Cardiac septum (tissue), 1 donor: ENCODE data around the gene MSL1. TPM values are rescaled to one million over a fixed set of nuclear protein-coding genes. Genes with fewer than 3 reads are reported as not detected.

Experiments used
- DNase-seq: peaks from one replicate; pipeline ENCODE4 v3.0.0-alpha.2; 2020; ENCODE audit warnings: low spot score
- intact Hi-C: fragments of 100-400 bp; cut with DNase I; formaldehyde crosslinking; loops from one replicate; pipeline ENCODE4 v1.14.0; 2022
- total RNA-seq: library from RNA; stranded (reverse); fragmentation: NEBNext Ultra II Directional; extraction: Animal tissue kit (Norgen Biotek cat#: 25700); gene quantifications from one replicate; pipeline ENCODE4 v1.2.1, GENCODE V29; 2021
- donor health status: DM: no; HTN: no; CAD: no.

The MSL1 gene
- total RNA-seq, 1 donor from 2014 or later: 53.7 TPM

DNA sequence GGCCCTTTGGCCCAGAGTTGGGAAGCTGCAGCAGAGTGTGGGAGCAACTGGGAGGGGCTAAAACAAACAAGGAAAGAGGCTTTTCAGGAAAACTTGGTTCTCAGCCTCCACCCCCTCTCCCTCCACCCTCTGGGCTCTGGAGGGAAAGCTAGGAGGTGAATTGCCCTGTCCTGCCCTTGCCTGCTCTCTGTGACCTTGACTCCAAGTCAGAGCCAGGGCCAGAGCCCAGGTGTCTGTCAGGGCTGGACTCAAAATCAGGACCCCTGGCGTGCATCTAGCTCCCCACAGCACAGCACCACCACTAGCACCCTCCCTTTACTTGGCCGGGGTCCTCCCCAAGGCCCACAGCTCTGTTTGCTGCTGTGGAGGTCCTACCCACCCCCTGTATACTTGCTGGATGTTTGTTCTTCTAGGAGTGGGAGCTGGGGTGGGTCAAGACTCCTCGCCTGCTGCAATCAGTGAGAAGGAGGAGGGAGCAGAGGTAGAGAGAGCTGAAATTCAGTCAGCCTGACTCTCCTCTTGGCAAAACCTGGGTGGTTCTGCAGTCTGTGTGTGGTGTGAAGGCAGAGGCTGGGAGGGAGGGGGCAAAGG, 18.6 kb upstream of the MSL1 start:
- DNase-seq: no peak
- intact Hi-C loops: no loop called here

DNA sequence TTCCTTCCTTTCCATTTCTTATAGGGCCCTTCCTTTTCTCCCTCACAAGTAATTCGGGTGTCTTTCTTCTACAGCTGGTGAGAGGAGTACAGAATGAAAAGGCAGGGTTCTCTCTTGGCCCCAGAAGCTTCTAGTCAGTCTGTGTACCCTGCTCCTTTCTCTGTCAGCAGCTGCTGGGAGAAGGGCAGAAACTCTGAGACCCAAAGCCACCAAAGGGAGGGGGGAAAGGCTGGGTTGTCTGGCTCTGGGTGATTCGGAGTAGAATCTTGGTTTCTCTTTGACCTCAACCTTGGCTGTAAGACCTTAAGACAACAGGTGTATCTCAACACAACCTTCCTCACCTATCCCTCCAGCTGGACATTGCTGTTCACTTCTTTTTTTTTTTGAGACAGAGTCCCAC, 18.1 kb upstream of the MSL1 start:
- intact Hi-C loops: no loop called here
- DNase-seq: no peak

DNA sequence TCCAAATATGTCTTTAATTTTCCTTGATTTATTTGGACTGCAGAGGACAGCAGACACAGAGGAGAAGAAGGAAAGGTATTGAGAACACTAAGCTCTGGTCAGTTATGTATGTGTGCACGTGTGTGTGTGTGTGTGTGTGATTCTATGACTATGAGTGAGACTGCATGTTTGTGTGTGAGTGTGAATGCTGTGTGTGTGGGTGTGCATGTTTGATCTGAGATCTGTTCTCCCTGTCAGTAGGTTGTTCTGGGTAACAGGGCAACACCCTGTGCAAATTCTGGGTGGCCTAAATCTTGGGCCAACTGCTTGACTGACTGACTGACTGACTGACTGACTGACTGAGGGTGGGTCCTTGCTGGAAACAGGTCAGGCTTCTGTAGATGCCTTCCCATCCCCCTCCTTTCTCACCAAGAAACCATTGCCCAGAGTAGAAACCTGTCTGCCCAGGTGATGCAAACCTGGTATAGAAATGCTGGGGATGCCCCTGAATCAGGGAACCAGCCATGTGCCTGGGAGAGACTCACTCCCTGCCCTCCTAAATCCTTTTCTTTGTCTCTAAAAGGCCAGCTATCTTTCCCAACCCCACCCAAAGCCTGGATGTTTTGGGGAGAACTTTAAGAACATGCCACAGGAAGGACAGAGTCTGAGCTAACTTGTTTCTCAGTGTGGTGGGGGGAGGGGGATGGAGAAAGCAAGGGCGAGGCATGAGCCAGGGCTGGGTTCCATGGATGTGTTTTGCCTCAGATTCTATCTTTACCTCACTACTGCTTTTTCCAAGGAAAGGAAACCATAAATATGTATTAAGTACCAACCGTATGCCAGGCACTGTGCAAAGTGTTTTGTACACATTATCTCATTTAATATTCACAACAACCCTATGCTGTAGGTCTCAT, 16.9 kb upstream of the MSL1 start:
- intact Hi-C loops: no loop called here
- no peak for DNase-seq

DNA sequence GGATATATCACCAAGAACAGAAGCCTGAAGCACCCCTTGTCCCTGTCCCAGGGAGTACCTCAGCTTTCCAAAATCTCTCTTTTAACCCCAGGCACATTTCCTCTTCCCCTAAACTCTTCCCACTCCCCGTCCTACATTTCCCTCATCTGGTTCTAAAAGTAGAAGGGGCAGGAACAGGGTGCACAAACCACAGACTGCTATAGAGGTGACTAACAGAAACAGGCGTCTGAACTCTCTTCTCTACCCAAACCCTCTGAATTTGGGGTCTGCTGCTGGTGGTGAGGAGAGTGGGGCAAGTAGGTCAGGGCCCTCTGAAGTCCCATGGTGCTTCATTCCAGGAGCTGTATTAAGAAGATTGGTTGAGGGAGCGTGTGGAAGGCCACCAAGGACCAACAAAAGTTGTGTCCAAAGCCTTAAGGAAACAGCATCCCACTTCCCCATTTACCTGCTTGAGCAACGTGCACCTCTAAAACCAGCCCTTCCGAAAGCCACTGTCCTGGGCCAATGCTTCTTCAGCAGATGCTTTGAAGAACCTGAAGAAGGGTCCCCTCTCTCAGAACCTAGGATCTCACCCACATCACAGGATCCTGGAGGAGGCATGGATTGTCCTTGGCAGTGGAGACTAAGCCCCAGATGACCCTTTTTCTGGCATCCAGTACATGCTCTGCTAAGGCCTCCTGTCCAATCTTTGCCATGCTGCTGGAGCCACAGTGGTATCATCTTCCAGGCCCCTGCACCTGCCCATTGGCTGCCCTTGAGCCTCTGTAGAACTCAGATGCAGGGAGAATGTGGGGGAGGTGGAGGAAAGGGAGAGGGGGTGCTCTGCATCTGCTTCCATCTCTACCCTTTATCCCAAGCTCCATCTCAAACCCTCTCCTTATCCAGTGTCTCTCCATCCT, 15.7 kb upstream of the MSL1 start:
- intact Hi-C loops: no loop called here
- DNase-seq: no peak

DNA sequence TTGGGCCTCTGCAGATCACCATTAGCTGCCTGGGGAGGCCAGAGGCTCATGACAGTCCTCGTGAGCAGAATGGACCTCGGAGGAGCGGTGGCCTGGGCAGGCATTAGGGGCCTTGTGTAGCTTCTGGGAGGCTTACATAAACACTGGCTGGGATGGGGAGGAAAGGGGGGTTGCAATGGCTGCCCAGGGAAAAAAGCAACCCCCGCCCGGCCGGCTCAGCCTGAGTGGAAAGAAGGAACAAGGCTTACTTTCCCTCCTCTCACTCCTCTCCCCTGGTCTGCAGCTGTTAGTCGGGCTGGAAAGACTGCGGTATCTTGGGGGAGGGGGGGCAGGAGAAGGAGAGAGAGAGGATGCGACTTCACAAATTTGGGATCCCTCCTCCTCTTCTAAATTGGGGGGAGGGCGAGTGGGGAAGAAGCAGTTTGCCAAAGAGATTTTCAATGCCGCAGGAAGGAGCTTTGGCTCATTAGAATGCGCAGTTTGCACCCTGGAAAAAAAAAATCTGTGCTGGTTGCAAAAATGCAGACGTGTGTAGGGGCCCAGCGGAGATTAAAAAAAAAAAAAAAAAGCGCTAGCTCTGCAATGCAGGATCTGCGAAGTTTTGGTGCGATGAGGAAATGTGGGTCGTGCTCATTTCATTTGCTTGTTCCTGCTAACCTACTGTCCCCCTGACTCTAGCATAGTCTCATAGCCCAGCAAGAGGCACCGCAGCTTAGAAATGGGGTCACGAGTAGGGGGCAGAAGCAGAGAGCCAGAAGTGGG, 14.8 kb upstream of the MSL1 start:
- intact Hi-C loops: no loop called here
- no peak for DNase-seq

DNA sequence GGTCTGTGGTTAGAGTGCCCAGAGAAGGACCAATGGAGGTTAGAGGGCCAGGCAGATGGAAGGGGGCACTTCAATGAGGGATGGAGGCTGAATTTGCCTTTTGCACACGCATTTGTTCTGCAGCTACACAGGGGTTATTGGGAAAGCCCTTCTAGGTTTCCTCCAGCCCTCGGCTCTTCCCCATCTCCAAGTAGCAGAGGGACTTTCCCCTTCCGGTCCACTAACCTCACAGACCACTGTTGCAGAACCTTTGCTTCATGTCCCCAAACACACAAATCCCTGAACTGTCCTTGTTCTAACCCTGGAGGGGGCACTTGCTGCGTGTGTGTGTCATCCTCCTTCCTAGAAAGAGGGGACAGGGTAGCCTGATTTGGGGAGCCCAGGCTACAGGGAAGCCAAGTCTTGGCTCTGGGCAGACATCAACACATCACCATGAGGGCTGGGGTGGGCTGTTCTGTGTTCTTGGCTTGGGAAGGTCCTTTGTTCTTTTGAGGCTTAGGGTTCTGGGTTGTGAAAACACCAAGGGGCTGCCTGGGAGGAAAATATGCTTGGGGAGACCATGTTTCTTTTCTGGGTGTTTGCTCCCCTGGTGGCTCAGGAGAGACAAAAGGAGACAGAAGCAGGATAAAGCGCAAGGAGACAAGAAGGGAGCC, 14.1 kb upstream of the MSL1 start:
- DNase-seq: no peak

DNA sequence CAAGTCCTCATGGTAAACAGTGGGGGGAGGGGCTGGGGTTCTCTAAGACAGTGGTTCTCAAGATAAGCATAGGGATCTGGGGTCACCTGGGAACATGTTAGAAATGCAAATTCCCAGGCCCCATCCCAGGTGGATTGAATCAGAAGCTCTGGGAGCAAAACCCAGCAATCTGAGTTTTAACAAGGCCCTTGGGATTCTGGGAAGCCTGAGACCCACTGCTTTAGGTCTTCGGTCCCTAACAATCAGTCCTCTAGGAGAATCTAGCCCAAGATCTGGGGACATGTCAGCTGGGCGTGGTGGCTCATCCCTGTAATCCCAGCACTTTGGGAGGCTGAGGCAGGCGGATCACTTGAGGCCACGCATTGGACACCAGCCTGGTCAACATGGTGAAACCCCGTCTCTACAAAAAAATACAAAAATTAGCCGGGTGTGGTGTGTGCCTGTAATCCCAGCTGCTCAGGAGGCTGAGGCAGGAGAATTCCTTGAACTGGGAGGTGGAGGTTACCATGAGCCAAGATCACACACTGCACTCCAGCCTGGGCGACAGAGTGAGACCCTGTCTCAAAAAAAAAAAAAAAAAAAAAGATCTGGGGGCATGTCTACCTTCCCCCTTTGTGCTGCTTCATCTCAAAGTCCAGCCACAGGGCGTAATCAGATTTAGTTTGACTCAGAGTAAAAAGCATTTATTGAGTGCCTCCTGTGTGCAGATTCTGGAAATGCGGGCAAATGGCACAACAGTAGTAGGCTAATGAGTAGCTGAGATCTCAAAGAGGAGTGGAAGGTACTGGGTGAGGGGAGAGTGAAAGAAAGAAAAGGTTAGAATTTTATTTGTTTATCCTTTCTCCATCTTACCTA, 12.6 kb upstream of the MSL1 start:
- DNase-seq: no peak
- intact Hi-C loops: loop anchor here (1.0 kb wide), 1 partner anchor 9 kb away; the partner anchor contains the start of gene NR1D1

More for the DNA sequence above, 14.1 kb upstream of the MSL1 start:
- intact Hi-C loops: loop anchor here (1.0 kb wide), 1 partner anchor 7 kb away; the partner anchor contains the start of gene NR1D1

DNA sequence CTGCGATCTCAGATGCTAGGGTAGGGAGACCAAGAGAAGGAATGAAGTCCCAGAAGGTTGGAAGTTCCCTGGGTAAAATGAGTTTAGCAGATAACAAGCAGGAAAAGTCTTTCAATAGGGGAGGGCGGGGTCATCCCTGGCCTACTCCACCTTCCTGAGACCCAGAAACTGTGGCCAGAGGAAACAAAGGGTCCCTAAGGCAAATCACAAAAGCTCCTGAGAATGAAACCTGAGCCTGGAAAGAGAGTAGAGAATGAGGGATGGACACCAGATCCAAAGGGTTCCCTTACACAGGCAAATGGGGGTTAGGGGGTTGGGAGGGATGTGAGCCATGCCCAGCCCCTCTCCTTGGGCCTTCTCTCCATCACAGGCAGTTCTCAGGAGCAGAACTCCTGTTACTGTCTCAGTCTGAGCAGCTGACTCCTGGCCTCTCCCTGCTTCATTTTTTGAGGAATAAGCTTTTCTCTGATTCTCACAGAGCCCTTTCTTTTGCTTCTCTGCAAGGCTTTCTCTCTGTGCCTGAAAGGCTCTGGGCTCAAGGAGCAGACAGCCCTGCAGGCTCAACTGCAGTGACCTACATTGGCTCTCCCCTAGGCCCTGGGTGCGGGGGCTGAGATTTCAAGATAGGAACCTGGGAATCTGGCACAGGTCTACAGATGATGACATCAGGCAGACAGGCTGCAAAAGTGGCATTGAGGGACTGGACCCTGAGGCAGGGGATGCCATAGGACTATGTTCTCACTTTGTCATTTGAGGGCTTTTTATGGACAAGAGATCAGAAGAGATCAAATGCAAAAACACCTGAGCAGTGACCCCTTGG, 11.5 kb upstream of the MSL1 start:
- intact Hi-C loops: loop anchor here (2.0 to 5.0 kb wide), 2 partner anchors 41 to 73 kb away; no protein-coding TSS in a partner anchor
- no peak for DNase-seq

DNA sequence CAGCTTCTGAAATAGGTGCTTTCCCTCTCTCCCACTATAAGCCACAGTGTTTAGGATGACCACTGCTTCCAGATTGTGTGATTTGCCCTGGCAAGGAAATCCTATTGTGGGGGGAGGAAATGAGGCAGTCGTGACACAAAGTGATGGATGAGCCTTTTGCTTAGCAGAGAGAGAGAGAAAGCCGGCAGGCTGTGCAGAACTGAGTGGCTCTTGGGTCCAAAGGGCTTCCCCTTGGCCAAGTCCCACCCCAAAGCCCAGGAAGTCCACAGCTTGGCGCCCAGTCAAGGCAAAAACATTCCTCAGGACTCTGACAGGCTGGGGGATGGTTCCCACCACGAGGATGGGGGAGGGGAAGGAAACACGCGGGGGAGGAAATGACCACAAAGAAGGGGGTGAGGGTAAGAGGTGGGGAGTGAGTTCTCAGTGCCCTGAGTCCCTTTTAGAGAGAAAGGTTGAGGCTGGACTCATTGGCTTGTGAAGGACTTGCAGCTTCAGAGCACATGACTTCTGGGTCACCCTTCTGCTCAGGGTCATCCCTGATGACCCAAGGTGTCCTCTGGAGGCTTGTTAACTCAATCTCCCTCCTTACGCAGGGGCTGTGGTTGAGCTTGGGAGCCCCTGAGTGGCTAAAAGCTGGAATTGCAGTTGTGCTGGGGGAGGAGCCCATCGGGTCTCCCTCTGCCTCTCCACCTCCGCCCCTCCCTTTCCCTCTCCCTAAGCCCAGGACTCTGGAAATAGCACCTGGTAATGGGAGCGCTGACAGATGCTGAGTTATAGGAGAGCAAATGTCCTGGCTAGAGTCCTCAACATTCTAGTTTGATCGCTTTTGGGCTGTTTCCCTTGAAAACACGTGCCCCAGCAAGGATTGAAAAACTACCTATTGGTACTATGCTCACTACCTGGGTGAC, 10.3 kb upstream of the MSL1 start:
- intact Hi-C loops: loop anchor here (1.0 to 5.0 kb wide), 5 partner anchors 13 to 93 kb away; no protein-coding TSS in a partner anchor
- DNase-seq: peak; percentile 93

DNA sequence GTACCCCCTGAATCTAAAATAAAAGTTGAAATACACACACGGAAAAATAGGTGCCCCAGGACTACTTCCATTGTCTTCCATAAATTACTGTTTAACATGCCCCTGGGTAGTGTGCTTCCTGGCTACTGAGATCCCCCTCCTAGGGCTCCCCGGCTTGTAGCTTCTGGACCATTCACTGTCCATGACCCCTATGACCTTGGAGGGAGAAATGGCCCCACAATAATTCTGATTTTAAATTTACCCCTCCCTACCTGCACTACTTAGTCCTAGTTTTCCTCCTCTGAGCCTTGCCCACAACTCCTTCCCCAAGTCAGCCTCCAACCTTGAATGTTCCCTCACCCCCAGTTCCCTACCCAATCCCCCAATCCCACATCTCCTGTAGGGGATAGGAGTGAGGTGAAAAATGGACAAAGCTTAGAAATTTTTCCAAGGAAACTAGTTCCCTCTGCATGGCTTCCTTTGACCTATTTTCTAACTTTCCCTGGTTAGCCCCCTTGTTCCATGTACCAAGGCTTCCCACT, 9.5 kb upstream of the MSL1 start:
- intact Hi-C loops: loop anchor here (1.0 to 5.0 kb wide), 4 partner anchors 13 to 93 kb away; no protein-coding TSS in a partner anchor
- no peak for DNase-seq

DNA sequence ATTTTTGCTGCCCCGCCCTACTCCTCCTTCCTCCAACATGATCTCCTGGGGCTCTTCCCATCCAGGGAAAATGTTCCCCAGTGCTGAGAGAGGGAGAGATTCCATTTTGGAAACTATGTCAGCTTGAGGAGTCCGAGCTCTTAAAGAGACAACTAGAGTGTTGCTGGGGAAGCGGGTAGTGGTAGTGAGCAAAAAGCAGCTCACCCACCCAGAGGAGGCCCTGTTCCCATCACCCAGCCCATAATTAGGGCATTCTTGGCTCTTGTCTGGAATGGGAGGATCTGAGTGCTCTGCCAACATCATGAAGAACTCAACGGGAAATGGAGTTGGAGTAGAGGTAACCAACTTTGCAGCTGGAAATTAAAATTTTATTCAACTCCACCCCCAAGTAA, 9.1 kb upstream of the MSL1 start:
- intact Hi-C loops: loop anchor here (1.0 to 5.0 kb wide), 4 partner anchors 14 to 94 kb away; no protein-coding TSS in a partner anchor

DNA sequence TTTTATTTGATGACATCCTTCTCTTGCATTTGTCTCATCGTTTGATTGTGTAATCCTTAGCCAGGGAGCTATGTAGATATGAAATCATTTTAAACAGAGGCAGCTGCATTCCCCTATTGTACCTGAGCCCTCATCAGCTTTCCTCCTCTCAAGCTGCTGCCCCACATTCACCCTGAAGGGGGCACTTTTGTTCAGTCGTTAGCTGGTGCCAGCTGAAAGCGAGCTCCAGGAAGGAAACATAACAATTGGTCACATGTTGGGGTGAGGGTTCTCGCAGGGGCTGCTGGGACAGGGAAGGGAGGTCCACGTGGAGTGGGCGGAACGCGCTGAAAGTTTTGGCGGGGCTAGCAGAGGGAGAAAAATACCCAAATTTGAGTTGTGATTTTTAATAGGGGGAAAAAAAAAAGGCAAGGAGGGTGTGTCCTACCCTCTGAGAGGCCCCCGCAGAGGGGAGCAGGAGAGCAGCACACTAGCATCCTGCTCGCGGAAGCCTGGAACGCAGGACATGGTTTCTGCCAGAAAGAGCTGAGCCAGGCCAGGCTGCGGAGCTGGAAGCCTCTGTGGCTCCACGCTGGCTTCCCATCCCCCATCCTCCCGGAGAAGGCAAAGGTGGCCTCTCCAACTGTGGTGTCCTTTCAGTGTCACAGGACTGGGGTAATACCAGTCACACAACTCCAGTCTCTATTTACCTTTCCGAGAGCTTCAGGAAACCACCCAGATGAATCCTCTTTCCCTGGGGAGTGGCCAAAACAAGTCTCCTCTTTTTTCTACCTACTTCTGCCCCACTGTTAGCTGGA, 8.5 kb upstream of the MSL1 start:
- DNase-seq: peak; percentile 97
- intact Hi-C loops: loop anchor here (2.0 to 5.0 kb wide), 3 partner anchors 15 to 95 kb away; no protein-coding TSS in a partner anchor

More for the DNA sequence above, 9.1 kb upstream of the MSL1 start:
- peak; percentile 69 for DNase-seq

DNA sequence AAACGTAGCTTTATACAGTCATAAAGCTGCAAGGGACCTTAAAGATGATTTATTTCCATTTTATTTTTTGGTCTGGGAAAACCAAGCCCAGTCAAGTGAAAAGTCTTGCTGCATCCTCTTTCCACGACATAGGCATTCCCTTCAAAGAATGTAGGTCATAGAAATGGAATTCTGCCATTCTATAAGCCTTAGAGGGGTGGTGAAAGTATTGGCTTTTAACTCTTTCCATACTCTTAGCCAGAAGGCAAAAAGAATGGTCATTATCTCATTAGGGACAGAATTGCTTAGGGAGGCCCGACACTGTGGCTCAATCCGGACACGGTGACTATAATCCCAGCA, 7.9 kb upstream of the MSL1 start:
- DNase-seq: no peak
- intact Hi-C loops: loop anchor here (2.0 to 5.0 kb wide), 3 partner anchors 15 to 95 kb away; no protein-coding TSS in a partner anchor

DNA sequence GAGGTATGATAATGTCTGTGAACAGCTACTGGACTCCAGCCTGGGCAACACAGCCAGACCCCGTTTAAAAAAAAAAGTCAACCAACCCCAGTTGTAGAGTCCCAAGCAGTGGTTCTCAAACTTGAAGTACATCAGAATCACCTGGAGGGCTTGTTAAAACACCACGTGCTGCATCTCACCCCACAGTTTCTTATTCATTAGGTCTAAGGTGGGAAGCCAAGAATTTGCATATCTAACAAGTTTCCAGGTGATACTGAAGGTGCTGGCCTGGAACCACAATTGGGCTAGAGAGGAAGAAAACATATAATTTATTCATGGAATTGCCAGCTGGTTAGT, 6.7 kb upstream of the MSL1 start:
- intact Hi-C loops: loop anchor here (5.0 kb wide), 1 partner anchor 42 kb away; no protein-coding TSS in a partner anchor

More for the DNA sequence above, 6.7 kb upstream of the MSL1 start:
- DNase-seq: no peak
